CD14-positive monocyte (primary cell): ENCODE data around the gene PEAK1. TPM values are rescaled to one million over a fixed set of nuclear protein-coding genes. Genes with fewer than 3 reads are reported as not detected.

Experiments
- DNase-seq, 3 donors: peaks; one replicate each; pipeline ENCODE4 v3.0.0-alpha.2; 2011 to 2022
- H2AFZ ChIP-seq: 2 replicates; pipeline ENCODE4 v1.6.0; 2012; ENCODE audit warnings: mild to moderate bottlenecking, low read depth, low read length, inconsistent platforms; ENCODE audit not compliant: insufficient read depth, poor library complexity, severe bottlenecking
- H3K27ac ChIP-seq, 2 donors: 1 replicate in 1 of 2; 2 replicates in 1 of 2; pipeline ENCODE4 v1.5.1; 2012 to 2013; ENCODE audit warnings: low read length in 2 of 2, control low read depth in 1 of 2, inconsistent platforms in 1 of 2, low read depth in 1 of 2, mild to moderate bottlenecking in 1 of 2
- H3K27me3 ChIP-seq, 2 donors: one replicate each; pipeline versions ENCODE4 v1.6.0 to v1.6.1; 2011 to 2013; ENCODE audit warnings: low read length in 2 of 2; ENCODE audit not compliant: control insufficient read depth in 2 of 2, insufficient read depth in 2 of 2
- H3K36me3 ChIP-seq, 2 donors: replicated peaks in 1 of 2; 1 replicate in 1 of 2; 2 replicates in 1 of 2; pipeline versions ENCODE4 v1.5.1 to v1.6.1; 2012 to 2013; ENCODE audit warnings: low read length in 2 of 2, control low read depth in 1 of 2, inconsistent platforms in 1 of 2, mild to moderate bottlenecking in 1 of 2; ENCODE audit not compliant: insufficient read depth in 2 of 2, control insufficient read depth in 1 of 2
- H3K4me1 ChIP-seq, 2 donors: 1 replicate in 1 of 2; 2 replicates in 1 of 2; pipeline versions ENCODE4 v1.5.1 to v1.6.1; 2012 to 2013; ENCODE audit warnings: low read length in 2 of 2, control low read depth in 1 of 2, inconsistent platforms in 1 of 2, mild to moderate bottlenecking in 1 of 2, moderate library complexity in 1 of 2; ENCODE audit not compliant: insufficient read depth in 2 of 2, control insufficient read depth in 1 of 2
- H3K4me2 ChIP-seq: replicated peaks from 2 replicates; pipeline ENCODE3; 2012; ENCODE audit warnings: low read length, moderate library complexity, mild to moderate bottlenecking; ENCODE audit not compliant: poor library complexity, severe bottlenecking; ENCODE audit errors: extremely low read depth
- H3K4me3 ChIP-seq, 3 experiments: fragments of 200-600 bp in 1 of 3; sonication (generic) in 1 of 3; replicated peaks in 1 of 3; 1 replicate in 2 of 3; 2 replicates in 1 of 3; pipeline ENCODE4 v1.5.1; 2011 to 2013; ENCODE audit warnings: low read length in 3 of 3, mild to moderate bottlenecking in 3 of 3, control low read depth in 2 of 3, low read depth in 2 of 3, inconsistent platforms in 1 of 3, moderate library complexity in 1 of 3
- H3K79me2 ChIP-seq: 2 replicates; pipeline ENCODE4 v1.6.0; 2012; ENCODE audit warnings: mild to moderate bottlenecking, control low read depth, inconsistent platforms, low read length, moderate library complexity; ENCODE audit not compliant: insufficient read depth
- H3K9ac ChIP-seq: 2 replicates; pipeline ENCODE4 v1.6.0; 2017; ENCODE audit warnings: low read length, mild to moderate bottlenecking; ENCODE audit not compliant: insufficient read depth, poor library complexity, severe bottlenecking
- H3K9me3 ChIP-seq, 2 donors: replicated peaks in 1 of 2; 1 replicate in 1 of 2; 2 replicates in 1 of 2; pipeline versions ENCODE4 v1.5.1 to v1.6.1; 2012 to 2013; ENCODE audit warnings: low read length in 2 of 2, control low read depth in 1 of 2; ENCODE audit not compliant: control insufficient read depth in 1 of 2, insufficient read depth in 1 of 2
- H4K20me1 ChIP-seq: 2 replicates; pipeline ENCODE4 v1.6.0; 2012; ENCODE audit warnings: mild to moderate bottlenecking, low read length, control low read depth, moderate library complexity; ENCODE audit not compliant: insufficient read depth
- H3K27ac Mint-ChIP-seq, 7 donors: one replicate each; pipeline ENCODE4 v1.8.0; 2020; ENCODE audit warnings: mild to moderate bottlenecking in 7 of 7, mixed read lengths in 7 of 7, moderate library complexity in 6 of 7, inconsistent platforms in 2 of 7
- H3K27me3 Mint-ChIP-seq, 3 donors: one replicate each; pipeline ENCODE4 v1.8.0; 2021 to 2022; ENCODE audit warnings: low read depth in 3 of 3, mild to moderate bottlenecking in 3 of 3, mixed read lengths in 3 of 3, moderate library complexity in 3 of 3, inconsistent platforms in 1 of 3
- H3K36me3 Mint-ChIP-seq, 2 donors: one replicate each; pipeline ENCODE4 v1.8.0; 2020; ENCODE audit warnings: mixed read lengths in 2 of 2, inconsistent platforms in 1 of 2, mild to moderate bottlenecking in 1 of 2
- H3K4me1 Mint-ChIP-seq: one replicate; pipeline ENCODE4 v1.8.0; 2020; ENCODE audit warnings: mild to moderate bottlenecking, mixed read lengths
- H3K4me3 Mint-ChIP-seq, 2 donors: one replicate each; pipeline ENCODE4 v1.8.0; 2020; ENCODE audit warnings: mild to moderate bottlenecking in 2 of 2, mixed read lengths in 2 of 2, moderate library complexity in 1 of 2
- H3K9me3 Mint-ChIP-seq, 7 donors: one replicate each; pipeline ENCODE4 v1.8.0; 2020 to 2022; ENCODE audit warnings: mixed read lengths in 7 of 7, mild to moderate bottlenecking in 6 of 7, moderate library complexity in 6 of 7, inconsistent platforms in 2 of 7
- CTCF ChIP-seq: fragments of 200-600 bp; IDR thresholded peaks from one replicate; pipeline ENCODE4 v1.8.0; 2022; ENCODE audit warnings: antibody characterized with exemption, mild to moderate bottlenecking
- WGBS: methylation state at CpG from one replicate; pipeline ENCODE4 v1.1.5; 2013; ENCODE audit warnings: missing lambda C conversion rate; ENCODE audit not compliant: insufficient coverage; 5-methylcytosine and 5-hydroxymethylcytosine counted together
- intact Hi-C, 2 donors: fragments of 100-400 bp; cut with micrococcal nuclease; formaldehyde crosslinking; loops; one replicate each; pipeline versions ENCODE4 v1.15.0 to v1.15.1; 2023
- polyA plus RNA-seq, 3 donors: library from polyadenylated mRNA; depleted of rRNA in 1 of 3; unstranded in 2 of 3; stranded (reverse) in 1 of 3; fragments of 300-500 nt in 2 of 3; fragments of >200 nt in 1 of 3; fragmentation: Illumina TruSeq in 2 of 3; gene quantifications; 1 replicate in 2 of 3; 2 replicates in 1 of 3; pipeline ENCODE4 v1.2.3, GENCODE V29; 2012 to 2021

Gene PEAK1
- polyA plus RNA-seq, 3 donors = 0.85 to 8.7 (median 1.1) TPM

- TF ChIP-seq CTCF = no peak
- Mint-ChIP-seq H3K4me3 (no peak overlapping the region), H3K27ac (no peak overlapping the region), H3K27me3 (no peaks in the 10 kb centered on the region), H3K36me3 (peaks cover 4 to 9% of the 10 kb centered on the region in 2 donors), H3K4me1 (no peaks in the 10 kb centered on the region), H3K9me3 (peaks cover 3 to 21% (median 14%) of the 10 kb centered on the region in 7 donors)
- Histone ChIP-seq H3K27ac (no peak overlapping the region), H3K36me3 (no peaks in the 10 kb centered on the region), H2AFZ (no peak overlapping the region), H3K4me1 (no peaks in the 10 kb centered on the region), H3K4me2 (no peak overlapping the region), H4K20me1 (no peaks in the 10 kb centered on the region), H3K9ac (no peak overlapping the region), H3K4me3 (no peak overlapping the region), H3K9me3 (peaks cover 11 to 18% of the 10 kb centered on the region in 2 donors), H3K27me3 (no peaks in the 10 kb centered on the region), H3K79me2 (no peaks in the 10 kb centered on the region)
- WGBS = no CpG with 5 or more reads among the region's 3 CpGs
- no peak for DNase-seq
- intact Hi-C loops = no loop called here
These were observed 79.7 kb downstream of the PEAK1 start for GRCh38 chr15:77340245-77340644.

- Mint-ChIP-seq H3K4me3 (no peak overlapping the region), H3K9me3 (peaks cover 0 to 8% (median 4%) of the 10 kb centered on the region in 7 donors), H3K27me3 (no peaks in the 10 kb centered on the region), H3K4me1 (no peaks in the 10 kb centered on the region), H3K27ac (no peak overlapping the region), H3K36me3 (peaks cover 0 to 3% of the 10 kb centered on the region in 2 donors)
- H3K36me3 ChIP-seq = no peaks in the 10 kb centered on the region
- H3K27me3 ChIP-seq = no peaks in the 10 kb centered on the region
- no peak overlapping the region for H3K4me2 ChIP-seq
- H3K9ac ChIP-seq = no peak overlapping the region
- no peak overlapping the region for H3K27ac ChIP-seq
- no peaks in the 10 kb centered on the region for H3K79me2 ChIP-seq
- 100% methylated on average over 1 of the region's 2 CpGs for WGBS
- no peak for DNase-seq
- H4K20me1 ChIP-seq = no peaks in the 10 kb centered on the region
- intact Hi-C loops = no loop called here
- no peak for TF ChIP-seq CTCF
- H2AFZ ChIP-seq = no peak overlapping the region
- peaks cover 4% of the 10 kb centered on the region in 2 donors for H3K9me3 ChIP-seq
- H3K4me1 ChIP-seq = no peaks in the 10 kb centered on the region
- H3K4me3 ChIP-seq = no peak overlapping the region
These were observed 83.9 kb downstream of the PEAK1 start for GRCh38 chr15:77336006-77336405.
